Breast epithelium (tissue), 4 donors: ENCODE results near the gene LAMA3. TPM values are rescaled to one million over a fixed set of nuclear protein-coding genes. Genes with fewer than 3 reads are reported as not detected.

Experiments used
- DNase-seq, 2 donors: peaks; one replicate each; pipeline ENCODE4 v3.0.0-alpha.2; 2019; ENCODE audit warnings: low spot score in 2 of 2
- H3K27ac ChIP-seq, 2 donors: fragments of 200-600 bp; sonication (generic) in 1 of 2; one replicate each; pipeline ENCODE4 v1.5.1; 2016 to 2019; ENCODE audit warnings: mild to moderate bottlenecking in 1 of 2
- H3K27me3 ChIP-seq, 2 donors: fragments of 200-600 bp; sonication (generic) in 1 of 2; one replicate each; pipeline versions ENCODE4 v1.5.1 to v1.6.0; 2017 to 2019; ENCODE audit warnings: control low read depth in 1 of 2, mild to moderate bottlenecking in 1 of 2
- H3K36me3 ChIP-seq: fragments of 200-600 bp; one replicate; pipeline ENCODE4 v1.5.1; 2019
- H3K4me1 ChIP-seq, 2 donors: fragments of 200-600 bp; sonication (generic); one replicate each; pipeline ENCODE4 v1.5.1; 2016 to 2019; ENCODE audit warnings: control low read depth in 1 of 2
- H3K4me3 ChIP-seq, 3 donors: fragments of 200-600 bp; sonication (generic); 1 replicate in 2 of 3; 2 replicates in 1 of 3; pipeline ENCODE4 v1.5.1; 2016 to 2019; ENCODE audit warnings: mild to moderate bottlenecking in 3 of 3, moderate library complexity in 2 of 3
- H3K9me3 ChIP-seq, 2 donors: fragments of 200-600 bp; sonication (generic) in 1 of 2; one replicate each; pipeline ENCODE4 v1.5.1; 2016 to 2019; ENCODE audit warnings: control low read depth in 1 of 2
- CTCF ChIP-seq, 3 donors: fragments of 450-650 bp; IDR thresholded peaks; one replicate each; pipeline ENCODE4 v1.5.1; 2016 to 2017; ENCODE audit warnings: antibody characterized with exemption in 3 of 3, mild to moderate bottlenecking in 3 of 3, moderate library complexity in 3 of 3
- POLR2A ChIP-seq: fragments of 450-650 bp; IDR thresholded peaks from one replicate; pipeline ENCODE4 v1.6.1; 2016; ENCODE audit warnings: antibody characterized with exemption, mild to moderate bottlenecking, moderate library complexity
- POLR2AphosphoS5 ChIP-seq, 3 donors: sonication (generic); formaldehyde crosslinking; IDR thresholded peaks; one replicate each; pipeline ENCODE4 v1.6.1; 2017; ENCODE audit warnings: antibody characterized with exemption in 3 of 3
- intact Hi-C: fragments of 100-400 bp; cut with DNase I; formaldehyde crosslinking; loops from one replicate; pipeline ENCODE4 v1.15.1; 2023; ENCODE audit warnings: low total_unique reads
- total RNA-seq, 3 donors: library from RNA; depleted of rRNA; stranded (reverse); fragments of >200 nt; gene quantifications; one replicate each; pipeline ENCODE4 v1.1.0, GENCODE V29; 2016

LAMA3 gene
- total RNA-seq, 3 donors from 2014 or later = 43.4 to 173 (median 127) TPM

GRCh38 chr18:23982155-23983079, 293.2 kb downstream of the LAMA3 start:
- Histone ChIP-seq H3K36me3 (no peaks in the 10 kb centered on the region), H3K27ac (no peak overlapping the region), H3K4me1 (no peaks in the 10 kb centered on the region), H3K27me3 (no peaks in the 10 kb centered on the region), H3K9me3 (no peaks in the 10 kb centered on the region), H3K4me3 (peak overlapping the region in 1 of 3 donors; percentile 2)
- TF ChIP-seq CTCF (IDR thresholded peaks at IDR 0.05) = no peak
- no peak for TF ChIP-seq POLR2AphosphoS5 (IDR thresholded peaks at IDR 0.05)
- TF ChIP-seq POLR2A = no peak
- no peak for DNase-seq
- intact Hi-C loops = no loop called here

GRCh38 chr18:23983112-23983511, 293.9 kb downstream of the LAMA3 start:
- Histone ChIP-seq H3K4me3 (no peak overlapping the region), H3K27me3 (no peaks in the 10 kb centered on the region), H3K27ac (no peak overlapping the region), H3K4me1 (no peaks in the 10 kb centered on the region), H3K9me3 (no peaks in the 10 kb centered on the region), H3K36me3 (no peaks in the 10 kb centered on the region)
- intact Hi-C loops = no loop called here
- DNase-seq = no peak
- TF ChIP-seq CTCF (IDR thresholded peaks at IDR 0.05) (no peak), POLR2A (no peak), POLR2AphosphoS5 (IDR thresholded peaks at IDR 0.05) (no peak)

GRCh38 chr18:23986600-23987359, 297.5 kb downstream of the LAMA3 start:
- H3K27me3 ChIP-seq = no peaks in the 10 kb centered on the region
- TF ChIP-seq POLR2AphosphoS5 (IDR thresholded peaks at IDR 0.05) (no peak), CTCF (IDR thresholded peaks at IDR 0.05) (no peak), POLR2A (no peak)
- intact Hi-C loops = no loop called here

GRCh38 chr18:23990474-23991410, 301.5 kb downstream of the LAMA3 start:
- H3K9me3 ChIP-seq = no peaks in the 10 kb centered on the region
- no peak overlapping the region for H3K27ac ChIP-seq
- TF ChIP-seq POLR2A (no peak), CTCF (IDR thresholded peaks at IDR 0.05) (no peak), POLR2AphosphoS5 (IDR thresholded peaks at IDR 0.05) (no peak)
- peaks cover 0 to 4% of the 10 kb centered on the region in 2 donors for H3K4me1 ChIP-seq
- no peak for DNase-seq
- H3K4me3 ChIP-seq = no peak overlapping the region
- intact Hi-C loops = no loop called here
- no peaks in the 10 kb centered on the region for H3K27me3 ChIP-seq
- no peaks in the 10 kb centered on the region for H3K36me3 ChIP-seq

More at GRCh38 chr18:23986600-23987359, 297.5 kb downstream of the LAMA3 start:
- no peak for DNase-seq
- Histone ChIP-seq H3K4me3 (no peak overlapping the region), H3K9me3 (no peaks in the 10 kb centered on the region), H3K27ac (no peak overlapping the region), H3K36me3 (no peaks in the 10 kb centered on the region), H3K4me1 (no peaks in the 10 kb centered on the region)
